Globus pallidus (tissue), 1 donor: ENCODE data around the gene PRSS56.
A peak's percentile ranks its signal among the peaks of the same experiment; 100 is the strongest.
"Not testable (repeated sequence)": the region's sequence is repeated elsewhere in the genome, so short reads cannot be mapped to it uniquely, and the experiment has no call there.

Source experiments
- DNase-seq: peaks from one replicate; pipeline ENCODE4 v3.0.0-alpha.2; 2015; ENCODE audit warnings: low spot score

Gene PRSS56

GRCh38 chr2:232525791-232526371, 5.7 kb downstream of the PRSS56 start, which contains the start of gene CHRND:
TSS of gene CHRND (plus strand) at chr2:232526160. CDS start at chr2:232526216, 56 bp downstream.
- peak; percentile 66 for DNase-seq

- no peak for DNase-seq
These were observed 6.3 kb downstream of the PRSS56 start for GRCh38 chr2:232526372-232526941.

GRCh38 chr2:232527905-232528470, 7.8 kb downstream of the PRSS56 start:
- no peak for DNase-seq

GRCh38 chr2:232528746-232529460, 8.7 kb downstream of the PRSS56 start:
- no peak for DNase-seq

GRCh38 chr2:232529806-232530547, 9.8 kb downstream of the PRSS56 start:
- no peak for DNase-seq

GRCh38 chr2:232530626-232531260, 10.6 kb downstream of the PRSS56 start:
- no peak for DNase-seq

GRCh38 chr2:232532419-232532818, 12.2 kb downstream of the PRSS56 start:
- no peak for DNase-seq

GRCh38 chr2:232532821-232533220, 12.6 kb downstream of the PRSS56 start:
- DNase-seq: not testable (repeated sequence)

- no peak for DNase-seq
These were observed 13.9 kb downstream of the PRSS56 start for GRCh38 chr2:232533944-232534710.

GRCh38 chr2:232534940-232535651, 14.9 kb downstream of the PRSS56 start:
- no peak for DNase-seq

GRCh38 chr2:232535761-232536530, 15.8 kb downstream of the PRSS56 start:
- DNase-seq: no peak

GRCh38 chr2:232537079-232537478, 16.9 kb downstream of the PRSS56 start:
- no peak for DNase-seq

GRCh38 chr2:232537499-232537898, 17.3 kb downstream of the PRSS56 start:
- no peak for DNase-seq

- no peak for DNase-seq
These were observed 18.5 kb downstream of the PRSS56 start for GRCh38 chr2:232538671-232539070.

GRCh38 chr2:232539298-232540231, 19.4 kb downstream of the PRSS56 start, which contains the start of gene CHRNG:
TSS of gene CHRNG (plus strand) at chr2:232539692. CDS start at chr2:232539748, 56 bp downstream.
- DNase-seq: no peak

GRCh38 chr2:232540441-232541041, 20.4 kb downstream of the PRSS56 start:
- no peak for DNase-seq

- no peak for DNase-seq
These were observed 21.2 kb downstream of the PRSS56 start for GRCh38 chr2:232541195-232541960.
